ENCODE measurements around the gene MMP24.

DNA sequence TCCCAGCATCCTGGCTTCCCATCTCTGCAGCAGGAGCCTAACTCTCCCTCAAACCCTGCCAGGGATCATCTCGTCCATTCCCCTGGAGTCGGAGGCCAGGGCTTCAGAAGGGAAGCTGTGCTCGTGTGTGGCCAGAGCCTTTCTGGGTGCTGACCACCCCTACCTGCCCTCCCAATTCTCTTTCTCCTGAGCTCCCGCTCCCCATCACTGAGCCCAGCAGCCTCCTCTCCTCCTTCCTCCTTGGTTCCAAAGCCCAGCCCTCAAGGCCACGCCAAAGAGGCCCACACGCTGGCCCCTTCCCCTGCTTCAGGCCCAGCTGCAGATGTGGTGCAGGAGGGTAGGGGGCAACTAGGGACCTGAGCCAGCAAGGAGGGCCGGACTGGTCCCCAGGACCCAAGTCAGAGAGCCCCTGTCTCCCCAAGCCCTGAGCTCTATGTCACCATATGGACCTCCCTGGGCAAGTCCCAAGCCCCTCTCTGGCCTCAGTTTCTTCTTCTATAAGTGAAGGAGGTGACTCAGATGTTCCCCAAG lies 64.5 kb downstream of the MMP24 start:
- TF ChIP-seq, protein P1, sequence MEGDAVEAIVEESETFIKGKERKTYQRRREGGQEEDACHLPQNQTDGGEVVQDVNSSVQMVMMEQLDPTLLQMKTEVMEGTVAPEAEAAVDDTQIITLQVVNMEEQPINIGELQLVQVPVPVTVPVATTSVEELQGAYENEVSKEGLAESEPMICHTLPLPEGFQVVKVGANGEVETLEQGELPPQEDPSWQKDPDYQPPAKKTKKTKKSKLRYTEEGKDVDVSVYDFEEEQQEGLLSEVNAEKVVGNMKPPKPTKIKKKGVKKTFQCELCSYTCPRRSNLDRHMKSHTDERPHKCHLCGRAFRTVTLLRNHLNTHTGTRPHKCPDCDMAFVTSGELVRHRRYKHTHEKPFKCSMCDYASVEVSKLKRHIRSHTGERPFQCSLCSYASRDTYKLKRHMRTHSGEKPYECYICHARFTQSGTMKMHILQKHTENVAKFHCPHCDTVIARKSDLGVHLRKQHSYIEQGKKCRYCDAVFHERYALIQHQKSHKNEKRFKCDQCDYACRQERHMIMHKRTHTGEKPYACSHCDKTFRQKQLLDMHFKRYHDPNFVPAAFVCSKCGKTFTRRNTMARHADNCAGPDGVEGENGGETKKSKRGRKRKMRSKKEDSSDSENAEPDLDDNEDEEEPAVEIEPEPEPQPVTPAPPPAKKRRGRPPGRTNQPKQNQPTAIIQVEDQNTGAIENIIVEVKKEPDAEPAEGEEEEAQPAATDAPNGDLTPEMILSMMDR (IDR thresholded peaks at IDR 0.05) = no peak
- TF ChIP-seq POLR2AphosphoS5 (IDR thresholded peaks at IDR 0.05) (no peak), POLR2A (IDR thresholded peaks at IDR 0.05) (no peak), EP300 (IDR thresholded peaks at IDR 0.05; ENCODE audit: low read depth) (no peak)
